Measurements from ENCODE around the gene ENO2.

- TF ChIP-seq POLR2A (IDR thresholded peaks at IDR 0.05) (peak; percentile 61), CTCF (IDR thresholded peaks at IDR 0.05) (peak; percentile 69 to 95 (median 90))
These were observed 23.4 kb upstream of the ENO2 start for GRCh38 chr12:6890789-6891645.
